ENCODE results near the gene SCRG1.

SCRG1 gene

DNA sequence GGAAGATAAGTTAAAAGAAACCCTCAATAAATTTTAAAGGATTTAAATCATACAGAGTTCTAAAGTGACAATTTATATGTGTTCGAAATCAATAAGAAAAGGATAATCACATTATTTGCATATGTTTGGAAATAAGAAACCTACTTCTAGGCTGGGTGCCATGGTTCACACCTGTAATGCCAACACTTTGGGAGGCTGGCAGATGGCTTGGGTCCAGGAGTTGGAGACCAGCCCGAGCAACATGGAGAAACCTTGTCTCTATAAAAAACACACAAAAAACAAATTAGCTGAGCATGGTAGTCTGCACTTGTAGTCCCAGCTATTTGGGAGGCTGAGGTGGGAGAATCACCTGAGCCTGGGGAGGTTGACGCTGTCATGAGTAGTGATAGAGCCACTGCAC lies 36.2 kb downstream of the SCRG1 start:
- no peak for DNase-seq (ENCODE audit: low read depth in 2 of 2)

DNA sequence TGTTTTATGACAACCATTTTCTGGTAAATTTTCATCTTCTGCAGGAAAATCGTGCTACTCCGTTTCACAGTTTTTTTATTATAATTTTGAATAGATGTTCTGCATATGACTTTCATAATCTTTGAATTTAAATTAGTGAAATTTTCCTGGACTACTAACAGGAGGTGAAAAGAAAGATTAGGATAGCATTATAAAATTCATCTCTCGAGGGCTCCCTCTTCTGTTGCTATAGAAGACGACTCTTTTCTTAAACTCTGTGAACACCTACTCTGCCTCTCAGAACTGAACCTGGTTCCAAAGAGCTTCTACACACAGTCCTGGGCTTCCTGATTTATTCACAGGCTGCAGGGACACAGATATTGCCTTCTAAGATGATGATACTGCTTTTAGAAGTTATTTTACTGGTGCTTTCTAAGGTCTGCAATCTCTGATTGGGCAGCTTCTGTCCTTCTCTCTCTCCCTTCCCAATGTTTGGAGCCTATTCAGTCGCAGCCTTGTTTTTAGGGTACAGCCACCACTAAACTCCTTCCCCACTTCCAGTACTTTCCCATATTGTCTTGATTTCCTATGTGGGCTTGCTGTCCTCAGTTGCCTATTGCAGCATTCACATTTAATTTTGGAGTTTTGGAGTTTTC lies 38.2 kb downstream of the SCRG1 start:
- DNase-seq (ENCODE audit: low read depth in 2 of 2), result no peak

DNA sequence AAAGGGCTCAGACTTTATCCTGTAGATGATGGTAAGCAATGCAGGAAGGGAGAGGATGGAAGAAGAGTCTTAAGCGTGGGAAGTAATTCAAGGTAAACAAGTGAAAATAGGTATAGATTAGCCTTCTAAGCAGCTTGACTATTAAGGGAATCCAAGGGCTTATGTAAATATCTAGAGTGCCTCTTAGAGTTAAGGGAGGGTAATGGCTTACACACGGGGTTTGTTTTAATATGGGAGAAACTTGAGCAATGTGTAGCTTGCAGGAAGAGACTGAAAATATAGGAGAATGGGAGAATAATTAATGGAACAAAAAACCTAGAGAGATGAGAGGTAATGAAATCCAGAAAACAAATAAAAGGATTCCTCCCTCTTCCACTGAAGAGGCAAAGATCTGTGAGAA lies 41.0 kb downstream of the SCRG1 start:
- no peak for DNase-seq (ENCODE audit: low read depth in 2 of 2)

DNA sequence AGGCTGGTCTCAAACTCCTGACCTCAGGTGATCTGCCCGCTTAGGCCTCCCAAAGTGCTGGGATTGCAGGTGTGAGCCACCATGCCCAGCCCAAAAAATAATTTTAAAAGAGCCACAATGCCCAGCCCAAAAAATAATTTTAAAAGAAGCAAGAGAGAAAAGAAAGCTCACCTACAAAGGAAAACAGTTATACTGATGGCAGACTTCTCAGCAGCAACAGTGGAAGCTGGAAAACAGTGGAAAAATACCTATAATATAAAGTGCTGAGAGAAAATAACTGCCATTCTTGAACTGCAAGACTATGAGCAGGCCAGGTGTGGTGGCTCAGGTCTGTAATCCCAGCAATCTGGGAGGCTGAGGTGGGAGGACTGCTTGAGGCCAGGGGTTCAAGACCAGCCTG lies 51.4 kb downstream of the SCRG1 start:
- DNase-seq (ENCODE audit: low read depth in 2 of 2), result no peak

DNA sequence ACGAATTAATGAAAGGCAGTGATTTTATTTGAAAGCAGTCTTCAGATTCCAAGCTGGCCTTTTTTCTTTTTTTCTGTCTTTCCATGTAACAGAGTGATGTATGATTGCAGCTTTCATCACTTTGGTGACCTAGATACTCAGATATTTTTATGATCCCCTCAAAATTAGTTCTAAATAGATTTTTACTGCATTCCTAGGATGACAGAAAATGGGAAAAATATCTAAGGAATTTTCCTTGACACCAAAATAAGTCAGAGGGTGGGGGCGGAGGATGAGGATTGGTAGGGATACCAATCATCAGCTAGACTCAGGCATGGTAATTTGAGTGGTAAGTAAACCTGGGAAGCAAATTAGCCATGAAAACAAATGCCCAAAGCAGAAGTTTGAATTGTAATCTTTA lies 52.8 kb downstream of the SCRG1 start:
- DNase-seq (ENCODE audit: low read depth in 2 of 2), result no peak

DNA sequence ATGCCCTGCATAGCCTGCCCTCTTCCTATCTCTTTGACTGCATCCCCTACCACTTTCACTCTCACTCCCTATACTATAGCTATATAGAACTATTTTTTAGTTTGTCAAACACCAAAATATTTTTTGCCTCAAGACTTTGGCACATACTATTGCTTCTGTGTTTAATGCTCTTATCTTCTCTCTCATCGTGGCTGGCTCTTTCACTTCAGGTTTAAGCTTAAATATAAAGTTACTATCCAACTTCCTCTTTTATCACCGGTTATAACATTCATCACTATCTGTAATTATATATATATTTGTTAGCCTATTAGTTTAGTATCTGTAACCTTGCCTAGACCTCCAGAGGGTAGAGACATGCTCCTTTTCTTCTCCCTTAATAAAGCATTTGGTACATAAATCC lies 53.3 kb downstream of the SCRG1 start:
- no peak for DNase-seq (ENCODE audit: low read depth in 2 of 2)

- DNase-seq (ENCODE audit: low read depth in 2 of 2), result no peak
Observed at GRCh38 chr4:173343832-173344397, 55.0 kb downstream of the SCRG1 start.

- DNase-seq (ENCODE audit: low read depth in 2 of 2), result no peak
Observed at GRCh38 chr4:173337463-173337862, 61.5 kb downstream of the SCRG1 start.

GRCh38 chr4:173334891-173335752 lies 63.8 kb downstream of the SCRG1 start:
- DNase-seq (ENCODE audit: low read depth in 2 of 2), result peak in 1 of 2 donors; percentile 42
